HG03103 (cell line): ENCODE results near the gene AKR1A1.
"Not testable (repeated sequence)": the region's sequence is repeated elsewhere in the genome, so short reads cannot be mapped to it uniquely, and the experiment has no call there.

Experiments used
- ATAC-seq: cut with Tn5 transposase; IDR thresholded peaks from one replicate; pipeline ENCODE4 v1.9.1; 2021; ENCODE audit warnings: low read depth; ENCODE audit not compliant: unreplicated experiment

The AKR1A1 gene

GRCh38 chr1:45522324-45523104 lies 28.1 kb upstream of the AKR1A1 start:
- ATAC-seq = no peak

- not testable (repeated sequence) for ATAC-seq
Measured at GRCh38 chr1:45523516-45523915, 27.1 kb upstream of the AKR1A1 start.

GRCh38 chr1:45523975-45524374 lies 26.7 kb upstream of the AKR1A1 start:
- ATAC-seq = not testable (repeated sequence)

GRCh38 chr1:45526135-45526644 lies 24.4 kb upstream of the AKR1A1 start:
- no peak for ATAC-seq

GRCh38 chr1:45530632-45531135 lies 19.9 kb upstream of the AKR1A1 start:
- ATAC-seq = no peak

- ATAC-seq = no peak
Measured at GRCh38 chr1:45531873-45532272, 18.8 kb upstream of the AKR1A1 start.

GRCh38 chr1:45535988-45536766 lies 14.4 kb upstream of the AKR1A1 start:
- no peak for ATAC-seq

GRCh38 chr1:45536886-45537285 lies 13.7 kb upstream of the AKR1A1 start:
- ATAC-seq = no peak

GRCh38 chr1:45541193-45541592 lies 9.4 kb upstream of the AKR1A1 start:
- no peak for ATAC-seq

- ATAC-seq = no peak
Measured at GRCh38 chr1:45542591-45542990, 8.0 kb upstream of the AKR1A1 start.

GRCh38 chr1:45543581-45544417 lies 6.8 kb upstream of the AKR1A1 start:
- ATAC-seq = no peak

GRCh38 chr1:45544530-45544929 lies 6.1 kb upstream of the AKR1A1 start:
- ATAC-seq = no peak

GRCh38 chr1:45545019-45545493 lies 5.6 kb upstream of the AKR1A1 start:
- ATAC-seq = peak; percentile 49

- no peak for ATAC-seq
Measured at GRCh38 chr1:45545553-45546310, 4.9 kb upstream of the AKR1A1 start.

- no peak for ATAC-seq
Measured at GRCh38 chr1:45551684-45552083, 1.1 kb downstream of the AKR1A1 start.

- ATAC-seq = no peak
Measured at GRCh38 chr1:45552331-45552730, 1.7 kb downstream of the AKR1A1 start.

GRCh38 chr1:45554198-45554597 lies 3.6 kb downstream of the AKR1A1 start:
- no peak for ATAC-seq

- ATAC-seq = no peak
Measured at GRCh38 chr1:45557422-45557944, 6.9 kb downstream of the AKR1A1 start.

GRCh38 chr1:45563843-45564242 lies 13.2 kb downstream of the AKR1A1 start:
- ATAC-seq = no peak
